NCI-H446 (cell line): ENCODE measurements around the gene COL28A1.

ENCODE experiments used
- DNase-seq, 2 experiments: peaks; one replicate each; lab custom pipeline; 2025; lab: John Stamatoyannopoulos, UW

The COL28A1 gene

DNA sequence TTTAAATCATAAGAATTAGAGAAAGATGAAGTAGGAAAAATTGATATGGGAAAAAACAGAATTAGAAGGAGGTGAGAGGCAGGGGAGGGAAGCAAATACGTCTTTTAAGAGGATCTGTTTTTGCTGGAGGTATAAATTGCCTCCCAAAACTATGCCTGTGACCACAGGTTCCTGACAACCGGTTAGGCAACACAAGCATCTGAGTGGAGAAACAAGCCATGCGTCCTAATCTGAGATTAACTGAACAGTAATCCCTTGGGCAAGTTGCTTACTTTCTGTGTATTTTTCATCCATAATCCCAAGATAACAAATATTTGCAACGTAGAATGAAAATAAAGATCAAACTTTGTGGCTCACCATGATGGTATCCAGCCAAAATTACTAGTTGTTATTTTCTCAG lies 204.2 kb downstream of the COL28A1 start:
- DNase-seq, result no peak

DNA sequence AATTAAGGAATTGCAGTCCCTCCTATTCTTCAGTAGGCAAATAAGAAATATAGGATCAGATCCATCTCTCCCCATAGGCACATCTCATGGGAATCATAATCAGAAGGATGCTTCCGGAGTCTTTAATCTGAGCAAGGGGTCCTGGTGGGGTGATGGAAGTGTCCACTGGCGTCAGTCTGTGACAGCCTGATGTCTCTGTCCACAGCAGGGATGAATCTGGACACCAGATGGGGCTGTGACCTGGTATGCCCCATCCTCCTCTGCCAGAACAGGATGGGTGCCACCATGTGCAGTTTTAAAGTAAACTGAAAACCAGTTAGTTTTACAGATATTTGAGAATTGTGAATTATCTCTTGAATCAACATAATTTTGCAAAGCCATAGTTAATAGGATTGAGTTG lies 204.7 kb downstream of the COL28A1 start:
- DNase-seq, result no peak

DNA sequence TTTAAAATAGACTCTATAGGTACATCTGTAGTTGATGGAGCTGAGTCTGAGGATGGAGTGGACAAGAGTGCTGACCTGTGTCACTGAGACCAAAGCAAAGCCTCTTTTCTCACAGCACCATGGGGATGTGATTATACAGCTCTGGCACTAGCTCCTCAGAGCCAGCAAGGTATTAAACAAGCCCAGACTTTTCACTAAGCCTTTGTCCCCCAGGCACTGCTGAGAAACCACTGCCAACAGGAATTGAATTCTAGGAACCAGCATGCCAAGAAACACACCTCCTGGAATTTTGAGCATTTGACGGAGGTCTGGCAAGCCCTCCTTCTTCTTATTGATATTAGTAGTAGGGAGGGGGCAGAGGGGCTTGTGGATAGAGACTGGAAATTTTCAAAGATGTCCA lies 206.3 kb downstream of the COL28A1 start:
- DNase-seq, result peak in 1 of 2 experiments; percentile 47

DNA sequence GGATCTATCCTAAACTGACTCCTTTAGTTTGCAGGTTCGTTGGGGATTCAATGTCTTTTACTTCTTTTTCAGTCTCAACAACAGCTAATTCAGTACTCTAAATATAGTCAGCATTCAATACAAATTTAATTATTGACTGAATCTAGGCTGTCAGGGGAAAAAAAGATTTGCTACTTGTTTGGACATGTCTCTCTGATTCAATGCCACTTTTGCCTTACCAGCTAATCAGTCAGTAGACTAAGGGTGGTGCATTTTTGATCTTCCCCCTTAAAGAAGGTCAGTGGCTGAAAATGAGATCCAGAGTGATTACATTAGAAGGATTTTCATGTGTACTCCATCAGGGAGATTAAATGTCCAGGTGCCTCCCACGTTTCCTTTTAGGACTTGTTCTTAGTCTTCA lies 208.2 kb downstream of the COL28A1 start:
- no peak for DNase-seq

DNA sequence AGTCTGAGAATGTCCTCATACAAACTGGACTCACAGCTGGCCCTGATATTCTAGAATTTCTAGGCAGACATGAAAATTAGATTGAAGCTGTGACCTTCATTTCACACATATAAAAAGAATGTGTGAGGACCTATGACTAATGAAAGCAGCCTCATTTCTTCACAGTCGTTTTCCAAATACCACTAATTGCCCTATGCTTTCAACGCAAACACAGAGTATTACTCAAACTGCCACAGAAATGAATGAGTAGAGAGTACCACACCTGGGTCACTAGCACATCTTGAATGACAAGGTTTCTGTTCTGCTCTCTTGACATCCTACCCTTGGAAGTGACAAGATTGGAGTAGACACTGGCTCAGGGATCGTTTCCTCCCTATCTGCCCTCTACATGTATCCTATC lies 211.0 kb downstream of the COL28A1 start:
- DNase-seq, result no peak

DNA sequence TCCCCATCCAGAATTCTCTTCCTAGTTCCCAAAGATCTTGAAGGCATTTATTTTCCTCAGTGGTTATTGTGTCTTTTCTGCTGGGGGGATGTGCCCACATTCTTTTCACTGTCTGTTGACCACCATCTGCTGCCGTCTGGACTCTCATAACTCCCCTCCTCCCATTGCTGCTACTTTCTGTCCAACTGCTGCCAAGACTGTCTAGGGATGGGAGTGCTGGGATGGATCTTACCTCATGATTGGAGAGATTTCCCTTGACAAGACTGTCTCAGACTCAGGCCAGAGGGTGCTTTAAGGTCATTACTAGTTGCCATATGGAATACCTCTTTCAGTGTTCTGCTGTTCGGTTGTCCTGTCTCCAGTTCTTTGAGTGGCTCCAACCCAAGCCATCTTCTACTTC lies 211.8 kb downstream of the COL28A1 start:
- DNase-seq, result peak in 1 of 2 experiments; percentile 63

DNA sequence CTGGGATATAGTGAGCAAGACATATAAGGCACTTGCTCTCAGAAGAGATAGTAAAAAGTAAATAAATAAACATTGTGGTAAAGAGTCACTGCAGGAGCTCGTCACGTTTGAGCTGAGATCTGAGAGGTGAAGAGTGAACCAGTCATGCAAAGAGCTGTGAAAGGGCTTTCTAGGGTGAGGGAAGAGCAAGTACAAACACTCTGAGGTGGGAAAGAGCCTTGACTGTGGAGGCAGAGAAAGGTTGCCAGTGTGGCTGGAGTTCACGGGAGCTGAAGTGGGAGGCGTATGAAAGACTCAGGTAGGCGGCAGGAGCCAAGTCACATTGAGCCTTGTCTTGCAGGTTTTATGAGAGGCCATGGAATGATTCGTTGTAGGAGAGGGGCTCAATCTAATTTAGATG lies 212.3 kb downstream of the COL28A1 start:
- DNase-seq, result no peak

DNA sequence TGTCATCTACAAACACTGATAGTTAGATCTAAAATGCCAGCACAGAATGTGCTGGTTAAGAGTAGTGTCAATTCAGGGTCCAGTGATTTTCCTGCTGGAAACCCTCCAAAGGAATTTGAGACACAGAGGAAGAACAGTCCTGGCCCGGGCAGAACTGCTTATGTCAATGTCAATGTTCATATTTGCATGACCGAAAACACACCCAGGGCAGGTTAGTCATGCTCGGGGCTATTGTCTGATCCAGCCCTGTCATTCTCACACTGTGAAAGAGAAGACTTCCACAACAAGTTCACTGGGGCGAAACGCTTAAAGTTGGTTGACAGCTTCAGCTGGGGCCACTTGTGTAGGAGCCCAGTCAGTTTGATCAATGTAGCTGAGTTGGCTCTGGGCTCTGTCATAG lies 214.0 kb downstream of the COL28A1 start:
- peak in 1 of 2 experiments; percentile 74 for DNase-seq

DNA sequence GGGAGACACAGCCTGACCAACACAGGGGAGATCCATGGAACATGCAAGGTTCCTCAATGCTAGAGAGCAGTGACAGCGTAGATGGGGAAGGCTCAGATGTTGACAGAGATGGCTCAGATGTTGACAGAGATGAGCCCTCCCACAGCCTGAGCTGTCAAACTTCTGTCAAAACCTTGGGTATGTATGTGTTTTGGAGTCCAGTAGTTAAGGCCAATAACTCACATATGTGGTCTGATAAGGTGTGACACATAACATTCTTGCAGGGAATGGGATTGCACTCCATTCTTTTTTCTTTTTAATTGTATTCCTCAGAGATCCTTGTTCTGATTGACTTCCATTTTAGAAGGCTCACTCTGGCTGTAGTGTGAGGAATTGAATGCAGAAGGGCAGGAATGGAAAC lies 217.1 kb downstream of the COL28A1 start:
- DNase-seq, result no peak

DNA sequence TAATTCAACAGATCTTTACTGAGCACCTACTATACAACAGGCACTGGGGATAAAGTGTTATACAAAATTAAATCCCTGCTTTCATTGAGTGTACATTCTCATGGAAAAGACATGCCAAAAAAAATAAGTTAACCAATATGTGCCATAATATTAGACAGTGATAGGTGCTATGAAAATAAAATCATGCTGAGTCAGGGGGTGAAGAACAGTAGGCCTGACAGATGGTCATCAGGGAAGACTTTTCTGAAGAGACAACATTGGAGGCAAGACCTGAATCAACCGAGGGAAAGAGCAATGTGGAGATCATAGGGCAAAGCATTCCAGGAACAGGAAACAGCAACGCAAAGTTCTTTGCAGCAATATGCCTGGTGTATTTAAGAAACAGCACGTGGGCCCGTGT lies 217.8 kb downstream of the COL28A1 start:
- DNase-seq, result no peak

DNA sequence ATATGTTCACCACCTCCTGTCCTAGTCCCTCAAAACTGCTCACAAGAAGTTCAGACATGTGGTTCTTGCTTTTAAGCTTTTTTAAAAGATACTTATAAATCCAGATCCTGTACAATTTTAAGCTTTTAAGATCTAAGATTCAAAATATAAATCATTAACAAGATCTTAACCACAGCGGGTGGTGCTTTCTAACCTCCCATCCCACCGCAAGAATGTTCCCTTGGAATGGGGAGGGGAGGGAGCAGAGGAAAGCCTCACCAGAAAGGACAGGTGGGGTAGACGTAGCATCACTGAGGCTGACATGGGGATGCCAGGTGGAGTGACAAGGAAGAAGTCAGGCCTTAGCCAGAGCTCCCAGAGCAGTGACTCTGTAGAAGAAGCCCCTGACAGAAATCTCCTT lies 219.8 kb downstream of the COL28A1 start:
- DNase-seq, result no peak

DNA sequence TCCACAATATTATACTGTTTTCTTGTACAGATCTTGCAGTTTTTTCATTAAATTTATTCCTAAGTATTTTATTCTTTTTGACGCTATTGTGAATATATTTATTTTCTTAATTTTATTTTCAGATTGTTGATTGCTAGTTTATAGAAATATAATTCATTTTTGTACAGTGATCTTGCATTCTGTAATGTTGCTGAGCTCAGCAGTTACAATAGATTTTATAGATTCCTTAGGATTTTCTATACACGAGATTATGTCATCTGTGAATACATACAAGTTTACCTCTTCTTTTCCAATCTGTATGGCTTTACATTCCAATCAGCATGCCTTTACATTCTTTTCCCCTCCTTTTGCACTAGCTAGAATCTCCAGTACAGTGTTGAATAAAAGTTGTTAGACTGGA lies 223.3 kb downstream of the COL28A1 start:
- DNase-seq, result no peak

DNA sequence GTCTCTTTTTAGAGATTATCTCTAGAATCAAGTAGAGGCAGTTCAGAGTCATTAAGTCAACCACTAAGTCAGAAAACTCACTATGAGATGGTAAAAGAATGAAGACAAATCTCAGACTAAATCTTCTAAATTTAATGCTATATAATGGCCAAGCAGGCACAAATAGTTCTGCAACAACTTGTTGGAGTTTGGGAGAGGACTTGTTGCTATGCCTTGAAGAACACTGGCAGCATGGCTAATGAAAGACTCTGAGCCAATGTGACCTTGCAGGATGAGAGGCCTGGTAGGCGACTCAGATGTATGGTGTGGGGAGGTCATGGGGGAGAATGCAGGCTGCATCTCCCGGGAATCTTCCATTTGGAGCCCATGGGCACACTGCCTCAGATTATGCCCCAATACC lies 224.7 kb downstream of the COL28A1 start:
- DNase-seq, result no peak

DNA sequence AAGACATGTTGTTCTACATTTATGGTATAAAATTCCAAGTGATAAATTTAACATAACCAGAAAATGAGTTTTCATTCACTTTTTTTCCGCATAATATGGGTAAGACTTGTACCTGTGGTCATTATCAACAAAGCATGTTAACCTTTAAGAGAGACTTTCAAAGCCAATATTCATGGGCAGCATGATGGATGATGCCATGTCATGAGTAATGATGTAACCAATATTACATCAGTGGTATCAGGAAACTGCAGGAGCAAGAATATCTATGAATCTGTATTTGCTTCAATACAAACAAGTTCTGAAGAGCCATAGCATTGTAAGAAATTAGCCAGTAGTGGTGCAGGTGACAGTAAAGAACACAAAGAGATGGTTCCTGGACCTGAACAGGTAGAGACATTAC lies 226.5 kb downstream of the COL28A1 start:
- DNase-seq, result no peak
